Psoas muscle (tissue), 8 donors: ENCODE results near the gene PDE9A. TPM values are rescaled to one million over a fixed set of nuclear protein-coding genes. Genes with fewer than 3 reads are reported as not detected.

Experiments
- ATAC-seq, 4 donors: fragments of 200-7000 bp; cut with Tn5 transposase; one replicate each; pipeline ENCODE4 v1.9.1; 2020; ENCODE audit warnings: moderate library complexity in 3 of 4, mild to moderate bottlenecking in 2 of 4
- DNase-seq, 2 donors: peaks; one replicate each; pipeline ENCODE4 v3.0.0-alpha.2; 2020
- H3K27ac ChIP-seq: fragments of 200-600 bp; one replicate; pipeline ENCODE4 v1.8.0; 2022
- H3K27me3 ChIP-seq, 3 donors: fragments of 200-600 bp in 1 of 3; one replicate each; pipeline versions ENCODE4 v1.6.1 to v1.8.0; 2013 to 2022; ENCODE audit warnings: low read length in 2 of 3, mild to moderate bottlenecking in 2 of 3, moderate library complexity in 1 of 3; ENCODE audit not compliant: insufficient read depth in 3 of 3
- H3K36me3 ChIP-seq, 2 donors: fragments of 200-600 bp in 1 of 2; one replicate each; pipeline versions ENCODE4 v1.6.1 to v1.8.0; 2013 to 2022; ENCODE audit warnings: low read depth in 1 of 2, mild to moderate bottlenecking in 1 of 2, moderate library complexity in 1 of 2; ENCODE audit not compliant: insufficient read depth in 1 of 2
- H3K4me1 ChIP-seq: fragments of 200-600 bp; one replicate; pipeline ENCODE4 v1.8.0; 2022
- H3K4me3 ChIP-seq: fragments of 200-600 bp; one replicate; pipeline ENCODE4 v1.8.0; 2022; ENCODE audit warnings: mild to moderate bottlenecking
- H3K9me3 ChIP-seq: fragments of 200-600 bp; one replicate; pipeline ENCODE4 v1.8.0; 2022
- CTCF ChIP-seq: fragments of 200-600 bp; IDR thresholded peaks from one replicate; pipeline ENCODE4 v1.8.0; 2022; ENCODE audit warnings: antibody characterized with exemption
- WGBS, 3 donors: extraction: QIAGEN DNeasy Blood & Tissue Kit; methylation state at CpG; one replicate each; pipeline versions ENCODE4 v1.1.6 to v1.1.7; 2013; 5-methylcytosine and 5-hydroxymethylcytosine counted together
- intact Hi-C, 2 donors: fragments of 100-400 bp; cut with DNase I; formaldehyde crosslinking; loops; one replicate each; pipeline versions ENCODE4 v1.11.0 to v1.14.2; 2022
- polyA plus RNA-seq, 3 donors: library from polyadenylated mRNA; stranded (reverse); fragments of 200-250 nt; gene quantifications; one replicate each; pipeline ENCODE4 v1.2.3, GENCODE V29; 2013
- total RNA-seq, 4 donors: library from RNA; stranded (reverse); fragmentation: NEBNext Ultra II Directional in 2 of 4; extraction: Animal tissue kit (Norgen Biotek cat#: 25700) in 2 of 4; gene quantifications; one replicate each; pipeline versions ENCODE4 v1.2.1 to v1.2.4, GENCODE V29; 2021 to 2023
- donor health status: healthy with polysubstance abuse.
- donor health status: DM: no; HTN: no; CAD: no; lungs with moderate emphysema.
- donor health status: Bipolar disorder and iron deficiency.
- donor health status: healthy.
- donor health status: DM: yes; HTN: yes; CAD: no.
- donor health status: DM: no; HTN: no; CAD: no.
- donor health status: DM: no; HTN: no; CAD: no.
- donor health status: DM: yes; HTN: yes; CAD: no.

Gene PDE9A
- total and polyA plus RNA-seq, 7 donors, result 1.2 to 4.3 (median 1.8) TPM

- Histone ChIP-seq H3K27me3 (peaks cover 0 to 7% (median 0%) of the 10 kb centered on the region in 3 donors), H3K4me3 (no peak overlapping the region), H3K9me3 (no peaks in the 10 kb centered on the region), H3K36me3 (no peaks in the 10 kb centered on the region), H3K4me1 (no peaks in the 10 kb centered on the region), H3K27ac (no peak overlapping the region)
- WGBS, 3 donors, result 94% methylated on average over 15 of the region's 15 CpGs
- ATAC-seq (no peak), DNase-seq (no peak)
- TF ChIP-seq CTCF, result no peak
- intact Hi-C loops, result no loop called here
These were observed 72.1 kb downstream of the PDE9A start for GRCh38 chr21:42725416-42725930.

- intact Hi-C loops, result no loop called here
- ATAC-seq (no peak), DNase-seq (no peak)
- peaks cover 0 to 6% (median 0%) of the 10 kb centered on the region in 3 donors for H3K27me3 ChIP-seq
- H3K36me3 ChIP-seq, result no peaks in the 10 kb centered on the region
- H3K4me1 ChIP-seq, result no peaks in the 10 kb centered on the region
- no peaks in the 10 kb centered on the region for H3K9me3 ChIP-seq
- no peak overlapping the region for H3K4me3 ChIP-seq
- no peak overlapping the region for H3K27ac ChIP-seq
- 75 to 80% (median 80%) methylated on average over 19 of the region's 19 CpGs for WGBS, 3 donors
- TF ChIP-seq CTCF, result no peak
These were observed 78.0 kb downstream of the PDE9A start for GRCh38 chr21:42731264-42732032.

- H3K36me3 ChIP-seq, result no peaks in the 10 kb centered on the region
- TF ChIP-seq CTCF, result no peak
- peaks cover 0 to 8% (median 0%) of the 10 kb centered on the region in 3 donors for H3K27me3 ChIP-seq
- 93 to 95% (median 94%) methylated on average over 12 of the region's 12 CpGs for WGBS, 3 donors
- ATAC-seq (no peak), DNase-seq (no peak)
- intact Hi-C loops, result no loop called here
- no peak overlapping the region for H3K4me3 ChIP-seq
- H3K4me1 ChIP-seq, result no peaks in the 10 kb centered on the region
- H3K9me3 ChIP-seq, result no peaks in the 10 kb centered on the region
- H3K27ac ChIP-seq, result no peak overlapping the region
These were observed 78.6 kb downstream of the PDE9A start for GRCh38 chr21:42732033-42732410.

- ATAC-seq (no peak), DNase-seq (no peak)
These were observed 79.7 kb downstream of the PDE9A start for GRCh38 chr21:42733037-42733627.

More at GRCh38 chr21:42733037-42733627, 79.7 kb downstream of the PDE9A start:
- TF ChIP-seq CTCF, result no peak
- H3K27ac ChIP-seq, result no peak overlapping the region
- peaks cover 0 to 8% (median 0%) of the 10 kb centered on the region in 3 donors for H3K27me3 ChIP-seq
- no peak overlapping the region for H3K4me3 ChIP-seq
- no peaks in the 10 kb centered on the region for H3K36me3 ChIP-seq
- intact Hi-C loops, result no loop called here
- 72 to 80% (median 78%) methylated on average over 7 of the region's 7 CpGs for WGBS, 3 donors
- no peaks in the 10 kb centered on the region for H3K9me3 ChIP-seq
- peaks cover 6% of the 10 kb centered on the region for H3K4me1 ChIP-seq
